GM21619 (cell line): ENCODE results near the gene PEX14.

Experiments used
- ATAC-seq: cut with Tn5 transposase; IDR thresholded peaks from one replicate; pipeline ENCODE4 v1.9.1; 2021; ENCODE audit not compliant: unreplicated experiment

The PEX14 gene

DNA sequence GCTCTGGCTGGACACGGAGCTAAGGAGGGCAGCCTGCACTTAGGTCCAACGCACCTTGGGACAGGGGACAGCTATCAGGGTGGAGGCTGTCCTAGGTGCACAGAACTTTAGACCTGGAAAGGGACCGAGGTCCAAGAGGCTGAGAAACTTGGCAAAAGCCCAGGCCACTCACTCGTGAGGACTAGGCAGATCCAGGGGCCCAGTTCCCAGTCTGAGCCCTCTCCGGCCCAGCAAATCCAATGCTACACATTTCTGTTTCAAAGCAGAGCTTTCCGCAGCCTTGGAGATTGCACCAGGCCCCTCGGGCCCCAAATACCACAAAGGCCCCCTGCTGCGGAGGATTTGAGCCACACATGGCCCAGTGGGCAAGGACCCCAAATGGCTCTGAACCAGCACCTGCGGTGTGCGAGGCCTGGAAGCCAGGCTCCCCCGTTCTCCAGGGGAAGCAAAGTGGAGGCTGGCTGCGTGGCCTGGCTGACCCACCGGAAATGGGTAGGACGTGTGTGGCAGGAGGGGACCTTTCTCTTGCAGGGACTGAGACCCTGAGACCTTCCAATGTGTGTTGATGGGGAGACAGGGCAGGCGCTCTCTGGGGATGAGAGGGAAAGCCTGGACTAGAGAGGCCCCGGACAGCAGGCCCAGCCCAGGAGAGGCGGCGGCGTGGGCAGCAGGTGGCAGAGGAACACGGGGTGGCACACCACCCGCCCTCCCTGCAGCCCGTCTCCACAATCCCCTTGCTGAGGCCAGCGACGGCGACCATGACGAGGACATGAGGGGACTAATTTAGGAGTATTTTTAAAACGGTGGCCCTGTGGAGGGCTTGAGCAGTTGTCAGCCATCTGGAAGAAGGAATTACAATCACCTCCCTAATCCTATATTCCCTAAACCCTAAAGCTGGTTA lies 203.0 kb downstream of the PEX14 start:
- ATAC-seq = no peak

- ATAC-seq = no peak
Measured at GRCh38 chr1:10678402-10678801, 203.7 kb downstream of the PEX14 start.

- ATAC-seq = no peak
Measured at GRCh38 chr1:10678852-10679251, 204.1 kb downstream of the PEX14 start.

DNA sequence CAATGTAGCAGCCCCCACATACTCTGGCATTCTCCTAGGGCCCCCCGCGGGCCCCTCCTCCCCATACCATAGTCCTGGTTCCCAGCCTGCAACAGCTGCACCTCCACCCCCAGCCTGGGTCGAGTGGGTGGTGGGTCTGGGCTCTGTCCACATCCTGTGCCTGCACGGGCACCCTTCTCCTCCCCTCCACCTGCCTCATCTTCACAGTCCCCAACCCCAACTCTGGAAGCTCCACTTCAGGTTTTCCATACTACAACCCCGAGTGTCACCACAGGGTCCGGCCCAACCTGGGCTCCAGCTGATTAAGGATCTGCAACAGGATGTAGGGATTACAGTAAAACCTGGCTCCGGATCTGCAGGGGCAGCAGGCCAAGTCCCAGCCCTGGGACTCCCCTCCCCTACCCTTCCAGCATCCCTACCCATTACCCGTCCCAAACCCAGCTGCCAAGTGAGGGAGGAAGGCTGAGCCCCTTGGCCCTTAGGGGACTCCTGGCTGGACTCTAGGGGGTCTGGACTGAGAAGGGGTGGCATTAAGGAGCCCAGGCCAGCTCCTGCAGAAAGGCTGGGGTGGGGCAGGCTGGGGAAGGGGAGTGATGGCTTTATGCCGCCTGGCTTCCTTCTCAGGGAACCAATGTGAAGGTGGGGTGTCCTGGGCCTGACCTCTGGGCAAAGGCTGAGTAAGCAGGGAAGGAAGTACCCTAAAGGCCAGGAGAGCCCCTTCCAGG lies 204.9 kb downstream of the PEX14 start:
- ATAC-seq = no peak
